ENCODE results near the gene CCDC33.

CCDC33 gene

GRCh38 chr15:74235962-74236361 lies at the start of gene CCDC33:
Gene CCDC33, plus strand, starts transcription at chr15:74236326. Its CDS starts 394 bp downstream, at chr15:74236720.
- no peak for DNase-seq (ENCODE audit: low read depth in 2 of 3, low spot score in 2 of 3)

- no peak for DNase-seq (ENCODE audit: low read depth in 2 of 3, low spot score in 2 of 3)
Measured at GRCh38 chr15:74188216-74188615, 47.9 kb upstream of the CCDC33 start.

GRCh38 chr15:74191798-74192197 lies 44.3 kb upstream of the CCDC33 start:
- DNase-seq (ENCODE audit: low read depth in 2 of 3, low spot score in 2 of 3): no peak

GRCh38 chr15:74192751-74193150 lies 43.4 kb upstream of the CCDC33 start:
- DNase-seq (ENCODE audit: low read depth in 2 of 3, low spot score in 2 of 3): no peak

GRCh38 chr15:74193299-74193718 lies 42.8 kb upstream of the CCDC33 start:
- no peak for DNase-seq (ENCODE audit: low read depth in 2 of 3, low spot score in 2 of 3)

GRCh38 chr15:74193905-74194304 lies 42.2 kb upstream of the CCDC33 start:
- no peak for DNase-seq (ENCODE audit: low read depth in 2 of 3, low spot score in 2 of 3)

- no peak for DNase-seq (ENCODE audit: low read depth in 2 of 3, low spot score in 2 of 3)
Measured at GRCh38 chr15:74194572-74195559, 41.3 kb upstream of the CCDC33 start.

GRCh38 chr15:74196175-74196574 lies 40.0 kb upstream of the CCDC33 start:
- no peak for DNase-seq (ENCODE audit: low read depth in 2 of 3, low spot score in 2 of 3)

- DNase-seq (ENCODE audit: low read depth in 2 of 3, low spot score in 2 of 3): no peak
Measured at GRCh38 chr15:74197176-74197965, 38.8 kb upstream of the CCDC33 start.

- DNase-seq (ENCODE audit: low read depth in 2 of 3, low spot score in 2 of 3): no peak
Measured at GRCh38 chr15:74199297-74199652, 36.9 kb upstream of the CCDC33 start.

- no peak for DNase-seq (ENCODE audit: low read depth in 2 of 3, low spot score in 2 of 3)
Measured at GRCh38 chr15:74200412-74200815, 35.7 kb upstream of the CCDC33 start.

GRCh38 chr15:74200871-74201419 lies 35.2 kb upstream of the CCDC33 start:
- no peak for DNase-seq (ENCODE audit: low read depth in 2 of 3, low spot score in 2 of 3)

- no peak for DNase-seq (ENCODE audit: low read depth in 2 of 3, low spot score in 2 of 3)
Measured at GRCh38 chr15:74201710-74202420, 34.3 kb upstream of the CCDC33 start.

- DNase-seq (ENCODE audit: low read depth in 2 of 3, low spot score in 2 of 3): no peak
Measured at GRCh38 chr15:74202452-74203401, 33.4 kb upstream of the CCDC33 start, which contains the start of gene STRA6. Gene STRA6, minus strand, starts transcription at chr15:74202787. Its CDS starts 520 bp downstream, at chr15:74202267.

GRCh38 chr15:74203914-74204431 lies 32.2 kb upstream of the CCDC33 start:
- no peak for DNase-seq (ENCODE audit: low read depth in 2 of 3, low spot score in 2 of 3)

- no peak for DNase-seq (ENCODE audit: low read depth in 2 of 3, low spot score in 2 of 3)
Measured at GRCh38 chr15:74205582-74205947, 30.6 kb upstream of the CCDC33 start.

- no peak for DNase-seq (ENCODE audit: low read depth in 2 of 3, low spot score in 2 of 3)
Measured at GRCh38 chr15:74206801-74207281, 29.3 kb upstream of the CCDC33 start.

GRCh38 chr15:74207652-74208440 lies 28.3 kb upstream of the CCDC33 start:
- DNase-seq (ENCODE audit: low read depth in 2 of 3, low spot score in 2 of 3): no peak

GRCh38 chr15:74208496-74208895 lies 27.6 kb upstream of the CCDC33 start:
- no peak for DNase-seq (ENCODE audit: low read depth in 2 of 3, low spot score in 2 of 3)
